ENCODE data around the gene SYCE3.

- TF ChIP-seq CTCF (conservative IDR thresholded peaks at IDR 0.05; ENCODE audit: low read length) = no peak
- no peak for TF ChIP-seq EZH2phosphoT487 (IDR thresholded peaks at IDR 0.05; ENCODE audit: borderline replicate concordance, low read depth, low read length)
These were observed 31.7 kb downstream of the SYCE3 start for GRCh38 chr22:50530877-50531545.

Measured in OCI-LY7 (cell line).